Endothelial cell (in vitro differentiated cells): ENCODE results near the gene ADD2. TPM values are rescaled to one million over a fixed set of nuclear protein-coding genes. Genes with fewer than 3 reads are reported as not detected.

Source experiments
- DNase-seq: peaks from one replicate; pipeline ENCODE4 v3.0.0; 2021; ENCODE audit warnings: low spot score
- H3K27ac Mint-ChIP-seq: one replicate; pipeline ENCODE4 v1.8.0; 2021; ENCODE audit warnings: mixed read lengths, inconsistent platforms; ENCODE audit not compliant: unreplicated experiment
- H3K27me3 Mint-ChIP-seq: one replicate; pipeline ENCODE4 v1.8.0; 2021; ENCODE audit warnings: mild to moderate bottlenecking, moderate library complexity, mixed read lengths, inconsistent platforms; ENCODE audit not compliant: unreplicated experiment
- H3K36me3 Mint-ChIP-seq: one replicate; pipeline ENCODE4 v1.8.0; 2021; ENCODE audit warnings: mild to moderate bottlenecking, low read depth, mixed read lengths, inconsistent platforms; ENCODE audit not compliant: unreplicated experiment
- H3K4me1 Mint-ChIP-seq: one replicate; pipeline ENCODE4 v1.8.0; 2021; ENCODE audit warnings: mild to moderate bottlenecking, mixed read lengths, inconsistent platforms; ENCODE audit not compliant: unreplicated experiment
- H3K4me3 Mint-ChIP-seq: one replicate; pipeline ENCODE4 v1.8.0; 2021; ENCODE audit warnings: mild to moderate bottlenecking, mixed read lengths, inconsistent platforms; ENCODE audit not compliant: unreplicated experiment
- H3K9me3 Mint-ChIP-seq: one replicate; pipeline ENCODE4 v1.8.0; 2021; ENCODE audit warnings: mixed read lengths, inconsistent platforms; ENCODE audit not compliant: unreplicated experiment
- CTCF ChIP-seq: fragments of 200-600 bp; sonication (generic); IDR thresholded peaks from one replicate; pipeline ENCODE4 v1.5.0; 2021; ENCODE audit warnings: antibody characterized with exemption; ENCODE audit not compliant: unreplicated experiment
- total RNA-seq: library from RNA; stranded (reverse); fragmentation: NEBNext Ultra II Directional; extraction: Animal tissue kit (Norgen Biotek cat#: 25700); gene quantifications from one replicate; pipeline ENCODE4 v1.2.1, GENCODE V29; 2021; ENCODE audit not compliant: unreplicated experiment

The ADD2 gene
- total RNA-seq, 1 donor from 2014 or later = 54.0 TPM

DNA sequence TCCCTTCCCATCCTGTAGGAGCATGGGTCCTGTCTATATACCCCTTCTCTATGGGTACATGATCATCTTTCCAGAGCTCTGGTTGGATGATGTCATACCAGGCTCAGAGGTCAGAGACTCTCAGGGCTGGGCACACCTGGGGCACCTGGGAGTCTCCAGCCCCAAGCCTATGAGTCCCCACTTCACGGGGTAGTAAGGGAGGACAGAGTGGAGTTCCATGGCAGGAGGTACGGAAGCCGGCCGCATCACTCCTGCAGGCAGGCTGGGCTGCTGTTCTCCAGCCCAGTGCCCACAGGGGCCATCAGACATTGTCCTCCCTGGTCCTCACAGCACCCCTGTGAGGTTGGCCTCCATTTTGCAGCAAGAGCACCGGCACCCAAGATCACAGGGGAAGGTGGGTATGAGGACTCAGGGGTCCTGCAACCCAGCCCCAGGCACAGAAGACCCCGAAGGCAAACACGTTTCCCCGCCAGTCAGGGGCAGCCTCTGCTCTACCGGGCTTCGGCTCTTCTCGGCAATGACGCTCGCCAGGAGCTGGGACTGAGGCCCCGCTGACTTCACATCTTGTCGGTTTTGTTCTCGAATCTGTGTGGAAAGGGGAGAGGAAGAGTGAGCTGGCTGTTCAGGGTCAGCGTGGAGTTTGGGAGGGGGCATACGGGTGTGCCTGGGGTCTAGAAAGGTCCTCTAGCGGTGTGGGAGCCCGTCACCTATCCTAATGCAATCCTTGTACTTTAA lies 91.5 kb downstream of the ADD2 start:
- H3K36me3 Mint-ChIP-seq = peaks cover 30% of the 10 kb centered on the region
- H3K9me3 Mint-ChIP-seq = no peaks in the 10 kb centered on the region
- H3K27ac Mint-ChIP-seq = no peak overlapping the region
- no peak for TF ChIP-seq CTCF
- no peak overlapping the region for H3K4me3 Mint-ChIP-seq
- H3K4me1 Mint-ChIP-seq = no peaks in the 10 kb centered on the region
- peaks cover 4% of the 10 kb centered on the region for H3K27me3 Mint-ChIP-seq
- DNase-seq = no peak

DNA sequence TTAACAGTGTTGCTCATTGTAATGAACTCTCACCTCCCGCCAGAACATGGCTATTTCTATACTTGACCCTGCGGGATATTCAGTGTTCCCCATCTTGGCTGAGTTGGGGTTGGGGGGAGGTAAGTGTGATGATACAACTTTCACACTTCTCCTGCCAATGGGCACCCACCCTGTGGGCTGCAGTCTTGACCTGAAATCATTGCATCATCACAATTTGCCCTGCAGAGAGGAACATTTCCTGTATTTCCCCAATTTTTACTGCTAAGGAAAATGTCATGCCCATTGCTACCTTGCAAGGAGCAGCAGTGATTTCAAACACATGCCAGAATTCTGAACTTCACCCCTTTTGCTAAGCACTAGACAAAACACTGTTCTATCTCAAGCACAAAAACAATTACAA lies 92.1 kb downstream of the ADD2 start:
- Mint-ChIP-seq H3K4me3 (no peak overlapping the region), H3K9me3 (no peaks in the 10 kb centered on the region), H3K27ac (no peak overlapping the region), H3K36me3 (peaks cover 31% of the 10 kb centered on the region), H3K4me1 (peaks cover 1% of the 10 kb centered on the region), H3K27me3 (peaks cover 2% of the 10 kb centered on the region)
- no peak for TF ChIP-seq CTCF
- DNase-seq = no peak

DNA sequence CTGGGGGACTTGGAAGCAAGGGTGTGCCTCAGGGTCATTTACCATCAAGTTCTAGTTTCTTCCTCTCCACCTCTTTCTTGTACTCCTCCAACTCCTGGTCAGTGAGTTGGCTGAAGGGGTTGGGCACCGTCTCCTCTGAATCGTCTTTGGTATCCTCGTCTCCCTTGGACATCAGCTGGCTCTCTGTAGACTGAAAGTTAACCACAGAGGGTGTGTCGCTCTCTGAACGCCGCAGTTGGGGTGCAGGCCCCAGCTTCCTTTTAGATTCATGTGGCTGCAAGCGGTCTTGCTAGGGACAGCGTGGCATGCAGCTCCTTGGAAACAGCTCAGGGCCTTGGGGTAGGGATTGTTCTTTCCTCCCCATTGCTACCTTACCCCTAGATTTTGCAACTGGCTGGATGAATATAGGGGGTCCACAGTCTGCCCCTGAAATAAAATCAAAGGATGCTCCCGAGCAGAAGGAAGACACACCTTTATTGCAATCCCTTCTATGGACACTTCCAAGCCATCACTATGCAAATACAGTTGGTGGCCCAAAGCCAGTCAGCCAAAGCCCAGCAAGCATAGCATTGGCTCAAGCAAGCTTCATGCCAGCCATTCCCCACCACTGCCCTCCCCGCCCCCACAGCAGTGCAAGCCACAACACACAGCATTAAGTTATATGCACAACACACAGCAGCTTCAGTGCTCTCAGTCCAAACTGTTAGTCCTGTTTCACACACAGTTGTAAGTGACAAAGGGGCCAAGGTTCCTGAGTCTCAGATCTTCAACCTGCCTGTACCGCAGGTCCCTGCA lies 93.2 kb downstream of the ADD2 start:
- Mint-ChIP-seq H3K4me1 (peaks cover 8% of the 10 kb centered on the region), H3K4me3 (no peak overlapping the region), H3K27ac (no peak overlapping the region), H3K36me3 (peaks cover 39% of the 10 kb centered on the region), H3K9me3 (no peaks in the 10 kb centered on the region), H3K27me3 (peaks cover 2% of the 10 kb centered on the region)
- DNase-seq = no peak
- TF ChIP-seq CTCF = no peak

DNA sequence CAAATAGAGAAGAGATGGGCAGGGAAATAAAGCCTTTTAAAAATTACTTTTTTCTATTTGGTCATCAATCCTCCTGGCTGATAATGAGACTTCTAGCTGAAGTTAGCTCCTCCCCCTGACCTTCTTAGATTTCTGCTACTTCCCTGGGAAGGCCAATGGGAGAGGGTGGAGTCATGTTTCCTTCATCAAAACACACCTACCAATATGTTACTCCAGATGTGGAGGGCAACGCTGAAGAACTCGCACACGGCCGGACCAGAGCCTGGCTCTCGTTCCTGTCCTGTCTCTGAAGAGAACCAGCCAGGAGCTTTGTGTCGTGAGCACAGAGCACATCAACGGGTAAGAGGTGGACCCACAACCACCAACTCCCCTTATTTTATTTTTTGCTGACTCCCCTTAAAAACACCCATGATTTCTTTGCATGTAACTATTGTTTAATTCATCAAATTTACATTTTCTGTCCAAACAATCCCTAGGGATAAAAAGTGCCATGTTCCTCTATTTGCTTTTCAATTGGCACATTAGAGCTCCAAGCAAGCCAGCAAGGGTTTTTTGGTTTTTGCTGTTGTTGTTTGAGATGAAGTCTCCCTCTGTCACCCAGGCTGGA lies 94.9 kb downstream of the ADD2 start:
- no peak for DNase-seq
- Mint-ChIP-seq H3K27ac (no peak overlapping the region), H3K27me3 (peaks cover 3% of the 10 kb centered on the region), H3K4me1 (peaks cover 8% of the 10 kb centered on the region), H3K36me3 (peaks cover 43% of the 10 kb centered on the region), H3K9me3 (no peaks in the 10 kb centered on the region), H3K4me3 (no peak overlapping the region)
- TF ChIP-seq CTCF = no peak
